Common myeloid progenitor, CD34-positive (primary cell): ENCODE measurements around the gene LPAR1.

Experiments
- CTCF ChIA-PET: fragments of 350-600 bp; sonication (Branson Sonifier 250); formaldehyde crosslinking; loops from one replicate; lab custom pipeline; 2021; ENCODE audit warnings: antibody characterized with exemption; lab: Charles Lee
- POLR2A ChIA-PET: fragments of 350-600 bp; sonication (Branson Sonifier 250); formaldehyde crosslinking; loops from one replicate; lab custom pipeline; 2021; ENCODE audit warnings: antibody characterized with exemption; lab: Charles Lee
- DNase-seq, 3 donors: peaks; one replicate each; pipeline versions ENCODE4 v3.0.0 to v3.0.0-alpha.2; 2013
- H3K27ac ChIP-seq, 2 experiments: 1 replicate in 1 of 2; 2 replicates in 1 of 2; pipeline ENCODE4 v1.7.0; 2013; ENCODE audit warnings: inconsistent platforms in 2 of 2, low read length in 2 of 2, mild to moderate bottlenecking in 2 of 2, low read depth in 1 of 2, moderate library complexity in 1 of 2; ENCODE audit not compliant: severe bottlenecking in 2 of 2, insufficient read depth in 1 of 2, poor library complexity in 1 of 2
- H3K27me3 ChIP-seq, 5 experiments: replicated peaks in 2 of 5; 1 replicate in 3 of 5; 2 replicates in 2 of 5; pipeline versions ENCODE4 v1.6.1 to v1.7.0; 2013; ENCODE audit warnings: low read length in 4 of 5, mild to moderate bottlenecking in 2 of 5, moderate library complexity in 2 of 5, inconsistent platforms in 1 of 5; ENCODE audit not compliant: insufficient read depth in 5 of 5, control insufficient read depth in 4 of 5
- H3K36me3 ChIP-seq, 4 experiments: 1 replicate in 2 of 4; 2 replicates in 2 of 4; pipeline versions ENCODE4 v1.6.1 to v1.7.0; 2013; ENCODE audit warnings: low read length in 3 of 4, control low read depth in 1 of 4, mild to moderate bottlenecking in 1 of 4; ENCODE audit not compliant: control insufficient read depth in 4 of 4, insufficient read depth in 4 of 4
- H3K4me1 ChIP-seq, 4 experiments: 1 replicate in 3 of 4; 2 replicates in 1 of 4; pipeline versions ENCODE4 v1.6.1 to v1.7.1; 2013; ENCODE audit warnings: low read length in 3 of 4, mild to moderate bottlenecking in 3 of 4, control low read depth in 1 of 4, inconsistent platforms in 1 of 4, moderate library complexity in 1 of 4; ENCODE audit not compliant: control insufficient read depth in 4 of 4, insufficient read depth in 4 of 4; ENCODE audit errors: control extremely low read depth in 1 of 4
- H3K4me3 ChIP-seq, 7 experiments: 1 replicate in 4 of 7; 2 replicates in 3 of 7; pipeline versions ENCODE4 v1.5.1 to v1.7.0; 2013; ENCODE audit warnings: mild to moderate bottlenecking in 7 of 7, low read length in 6 of 7, moderate library complexity in 6 of 7, inconsistent platforms in 2 of 7, low read depth in 2 of 7, control low read depth in 1 of 7; ENCODE audit not compliant: insufficient read depth in 4 of 7, control insufficient read depth in 1 of 7; ENCODE audit errors: extremely low read depth in 1 of 7
- H3K9me3 ChIP-seq, 5 experiments: 1 replicate in 4 of 5; 2 replicates in 1 of 5; pipeline versions ENCODE4 v1.6.1 to v1.7.1; 2013; ENCODE audit warnings: low read length in 4 of 5, mild to moderate bottlenecking in 2 of 5, inconsistent platforms in 1 of 5, low read depth in 1 of 5, moderate library complexity in 1 of 5; ENCODE audit not compliant: control insufficient read depth in 4 of 5, insufficient read depth in 2 of 5; ENCODE audit errors: control extremely low read depth in 1 of 5
- WGBS: methylation state at CpG from one replicate; pipeline ENCODE4 v1.1.5; 2013; ENCODE audit not compliant: insufficient coverage; 5-methylcytosine and 5-hydroxymethylcytosine counted together

LPAR1 gene

DNA sequence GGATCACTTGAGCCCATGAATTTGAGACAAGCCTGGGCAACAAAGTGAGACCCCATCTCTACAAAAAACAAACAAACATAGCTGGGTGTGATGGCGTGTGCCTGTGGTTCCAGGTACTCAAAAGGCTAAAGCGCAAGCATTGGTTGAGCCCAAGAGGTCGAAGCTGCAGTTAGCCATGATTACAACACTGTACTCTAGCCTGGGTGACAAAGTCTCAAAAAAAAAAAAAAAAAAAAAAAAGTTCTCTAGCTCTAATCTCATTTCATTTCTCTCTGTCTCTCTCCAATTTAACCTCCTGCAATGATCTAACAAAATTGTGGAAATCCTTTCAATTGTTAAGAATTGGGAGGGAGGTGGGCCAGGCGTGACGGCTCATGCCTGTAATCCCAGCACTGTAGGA is 33.3 kb downstream of the LPAR1 start:
- ChIA-PET POLR2A (no interaction called here), CTCF (no interaction called here)
- H3K4me1 ChIP-seq, result peaks cover 0 to 25% (median 11%) of the 10 kb centered on the region in 4 experiments
- no peak for DNase-seq
- no peak overlapping the region for H3K4me3 ChIP-seq
- WGBS, result 100% methylated on average over 3 of the region's 5 CpGs
- H3K27ac ChIP-seq, result no peak overlapping the region
- no peaks in the 10 kb centered on the region for H3K9me3 ChIP-seq
- no peaks in the 10 kb centered on the region for H3K27me3 ChIP-seq
- no peaks in the 10 kb centered on the region for H3K36me3 ChIP-seq

- H3K4me1 ChIP-seq, result peaks cover 0 to 30% (median 11%) of the 10 kb centered on the region in 4 experiments
- WGBS, result 94% methylated on average over 2 of the region's 3 CpGs
- DNase-seq, result no peak
- no peaks in the 10 kb centered on the region for H3K9me3 ChIP-seq
- H3K27me3 ChIP-seq, result no peaks in the 10 kb centered on the region
- CTCF ChIA-PET, result interaction anchor here (0.8 kb wide), 1 partner anchor 9 kb away, joined by 3 read pairs; no protein-coding TSS in a partner anchor
- POLR2A ChIA-PET, result no interaction called here
- no peak overlapping the region for H3K4me3 ChIP-seq
- H3K36me3 ChIP-seq, result no peaks in the 10 kb centered on the region
- H3K27ac ChIP-seq, result no peak overlapping the region
These were observed 35.1 kb downstream of the LPAR1 start for GRCh38 chr9:111003182-111003581.

DNA sequence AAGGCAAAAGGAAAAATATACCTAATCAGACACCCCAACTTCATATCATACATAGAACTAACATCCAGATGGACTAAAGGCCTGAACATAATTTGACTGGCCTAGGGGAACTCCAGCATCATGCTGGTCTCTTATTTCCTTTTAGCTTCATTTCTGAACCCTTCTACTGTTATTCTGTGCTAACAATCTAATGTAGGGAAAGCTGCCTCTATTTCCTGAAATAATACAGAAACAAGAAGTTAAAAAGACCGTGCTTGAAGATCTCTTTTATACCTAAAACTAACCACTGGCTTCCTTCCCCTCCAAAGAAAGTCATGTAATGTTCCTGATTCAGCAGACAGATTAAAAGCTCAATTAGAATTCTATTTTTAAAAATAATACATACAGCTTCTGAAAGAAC is 36.7 kb downstream of the LPAR1 start:
- H3K4me3 ChIP-seq, result no peak overlapping the region
- peaks cover 0 to 3% (median 2%) of the 10 kb centered on the region in 5 experiments for H3K9me3 ChIP-seq
- no peak overlapping the region for H3K27ac ChIP-seq
- ChIA-PET POLR2A (no interaction called here), CTCF (no interaction called here)
- no peaks in the 10 kb centered on the region for H3K27me3 ChIP-seq
- H3K36me3 ChIP-seq, result no peaks in the 10 kb centered on the region
- DNase-seq, result peak; percentile 22 to 68 (median 60)
- peaks cover 0 to 36% (median 11%) of the 10 kb centered on the region in 4 experiments for H3K4me1 ChIP-seq
- no CpG with 5 or more reads among the region's 1 CpG for WGBS

- Histone ChIP-seq H3K27ac (no peak overlapping the region), H3K4me3 (no peak overlapping the region), H3K36me3 (no peaks in the 10 kb centered on the region), H3K9me3 (peaks cover 0 to 3% (median 2%) of the 10 kb centered on the region in 5 experiments), H3K4me1 (peaks cover 6 to 48% (median 19%) of the 10 kb centered on the region in 4 experiments), H3K27me3 (no peaks in the 10 kb centered on the region)
- POLR2A ChIA-PET, result no interaction called here
- 96% methylated on average over 2 of the region's 2 CpGs for WGBS
- no peak for DNase-seq
- CTCF ChIA-PET, result no interaction called here
These were observed 38.1 kb downstream of the LPAR1 start for GRCh38 chr9:111000202-111000601.

- ChIA-PET CTCF (interaction anchor here (0.6 to 0.7 kb wide), 2 partner anchors 11 to 120 kb away, joined by 3 to 4 read pairs; no protein-coding TSS in a partner anchor), POLR2A (no interaction called here)
- no peaks in the 10 kb centered on the region for H3K36me3 ChIP-seq
- WGBS, result 96% methylated on average over 5 of the region's 5 CpGs
- H3K9me3 ChIP-seq, result peaks cover 0 to 3% (median 2%) of the 10 kb centered on the region in 5 experiments
- peaks cover 6 to 56% (median 27%) of the 10 kb centered on the region in 4 experiments for H3K4me1 ChIP-seq
- no peaks in the 10 kb centered on the region for H3K27me3 ChIP-seq
- no peak overlapping the region for H3K4me3 ChIP-seq
- H3K27ac ChIP-seq, result no peak overlapping the region
- DNase-seq, result no peak
These were observed 38.9 kb downstream of the LPAR1 start for GRCh38 chr9:110999379-110999778.

DNA sequence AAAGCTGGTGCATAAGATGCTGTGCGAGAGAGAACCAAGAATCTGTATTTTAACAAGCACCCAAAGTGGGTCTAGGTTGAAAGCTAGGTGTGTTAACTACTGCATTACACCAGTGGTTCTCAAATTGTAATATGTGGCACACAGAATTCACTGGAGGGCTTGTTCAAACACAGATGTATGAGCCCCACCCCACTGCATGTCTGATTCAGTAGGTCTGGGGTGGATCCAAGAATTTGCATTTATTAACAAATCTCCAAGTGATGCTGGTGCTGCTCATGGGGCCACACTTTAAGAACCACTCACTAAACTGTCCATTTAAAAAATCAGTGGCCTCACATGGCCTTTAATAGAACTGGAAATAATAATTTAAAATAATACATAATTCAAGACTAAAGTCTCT is 40.4 kb downstream of the LPAR1 start:
- ChIA-PET CTCF (interaction anchor here (1.1 kb wide), 1 partner anchor 302 kb away, joined by 3 read pairs; no protein-coding TSS in a partner anchor), POLR2A (no interaction called here)
- no peak for DNase-seq

DNA sequence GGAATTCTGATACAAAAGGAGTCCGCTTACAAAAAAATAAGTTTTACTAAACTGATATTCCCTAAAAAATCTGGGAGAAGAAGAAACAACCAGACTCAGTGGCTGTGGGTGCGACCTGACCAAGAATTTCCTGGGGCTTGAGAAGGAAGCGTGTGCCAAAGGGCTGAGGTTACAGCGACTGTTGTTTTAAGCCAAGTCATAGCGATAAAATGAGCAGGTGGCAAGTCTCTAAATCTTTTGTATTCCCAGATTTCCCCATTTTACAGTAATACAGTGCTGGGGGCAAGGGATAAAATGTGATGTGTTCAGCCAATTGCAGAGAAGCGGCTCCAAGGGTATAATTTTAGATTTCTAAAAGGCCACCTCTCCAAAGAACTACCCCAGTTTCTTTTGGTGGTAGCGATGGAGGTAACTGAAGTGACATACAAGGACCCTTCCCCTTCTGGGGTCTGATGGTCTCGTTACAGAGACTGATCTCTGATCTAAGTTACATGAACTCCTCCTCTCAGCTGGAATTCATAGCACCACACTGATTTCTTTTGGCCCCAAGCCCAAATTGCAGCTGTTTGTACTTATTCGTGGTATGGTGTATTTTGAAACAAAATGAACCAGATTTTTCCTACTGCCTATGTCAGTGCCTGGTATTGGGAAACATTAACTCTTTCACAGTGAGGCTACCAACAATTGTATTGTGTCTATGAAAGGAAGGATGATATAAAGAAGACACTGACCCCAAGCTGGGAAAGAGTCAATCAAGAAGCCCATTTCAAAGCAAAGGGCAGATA is 41.6 kb downstream of the LPAR1 start:
- 87% methylated on average over 3 of the region's 9 CpGs for WGBS
- ChIA-PET CTCF (no interaction called here), POLR2A (no interaction called here)
- Histone ChIP-seq H3K27me3 (no peaks in the 10 kb centered on the region), H3K4me3 (no peak overlapping the region), H3K27ac (no peak overlapping the region), H3K9me3 (peaks cover 0 to 3% (median 2%) of the 10 kb centered on the region in 5 experiments), H3K36me3 (no peaks in the 10 kb centered on the region), H3K4me1 (peaks cover 12 to 56% (median 25%) of the 10 kb centered on the region in 4 experiments)
- no peak for DNase-seq

More for the DNA sequence above, 40.4 kb downstream of the LPAR1 start:
- H3K9me3 ChIP-seq, result peaks cover 0 to 3% (median 2%) of the 10 kb centered on the region in 5 experiments
- H3K4me3 ChIP-seq, result no peak overlapping the region
- WGBS, result no CpG with 5 or more reads among the region's 1 CpG
- no peaks in the 10 kb centered on the region for H3K27me3 ChIP-seq
- peaks cover 12 to 66% (median 28%) of the 10 kb centered on the region in 4 experiments for H3K4me1 ChIP-seq
- no peaks in the 10 kb centered on the region for H3K36me3 ChIP-seq
- H3K27ac ChIP-seq, result no peak overlapping the region
